Glutamatergic neuron (in vitro differentiated cells): ENCODE measurements around the gene BOC. TPM values are rescaled to one million over a fixed set of nuclear protein-coding genes. Genes with fewer than 3 reads are reported as not detected.
A peak's percentile ranks its signal among the peaks of the same experiment; 100 is the strongest.

Experiments used
- DNase-seq: peaks from one replicate; pipeline ENCODE4 v3.0.0; 2022
- H3K27ac Mint-ChIP-seq: one replicate; pipeline ENCODE4 v1.8.0; 2020; ENCODE audit warnings: mild to moderate bottlenecking, mixed read lengths, inconsistent platforms; ENCODE audit not compliant: unreplicated experiment
- H3K27me3 Mint-ChIP-seq: one replicate; pipeline ENCODE4 v1.8.0; 2020; ENCODE audit warnings: mild to moderate bottlenecking, moderate library complexity, mixed read lengths, inconsistent platforms; ENCODE audit not compliant: unreplicated experiment
- H3K36me3 Mint-ChIP-seq: one replicate; pipeline ENCODE4 v1.8.0; 2020; ENCODE audit warnings: mild to moderate bottlenecking, mixed read lengths, inconsistent platforms; ENCODE audit not compliant: unreplicated experiment
- H3K4me1 Mint-ChIP-seq: one replicate; pipeline ENCODE4 v1.8.0; 2020; ENCODE audit warnings: mild to moderate bottlenecking, low read depth, mixed read lengths, inconsistent platforms; ENCODE audit not compliant: unreplicated experiment
- H3K4me3 Mint-ChIP-seq: one replicate; pipeline ENCODE4 v1.8.0; 2020; ENCODE audit warnings: mild to moderate bottlenecking, mixed read lengths, inconsistent platforms; ENCODE audit not compliant: unreplicated experiment
- H3K9me3 Mint-ChIP-seq: one replicate; pipeline ENCODE4 v1.8.0; 2020; ENCODE audit warnings: mild to moderate bottlenecking, moderate library complexity, mixed read lengths, inconsistent platforms; ENCODE audit not compliant: unreplicated experiment
- CTCF ChIP-seq: fragments of 200-600 bp; sonication (generic); IDR thresholded peaks from one replicate; pipeline ENCODE4 v1.5.0; 2021; ENCODE audit not compliant: partially characterized antibody, unreplicated experiment
- total RNA-seq: library from RNA; stranded (reverse); fragmentation: NEBNext Ultra II Directional; extraction: Animal tissue kit (Norgen Biotek cat#: 25700); gene quantifications from one replicate; pipeline ENCODE4 v1.2.1, GENCODE V29; 2021; ENCODE audit not compliant: unreplicated experiment

Gene BOC
- total RNA-seq, 1 donor from 2014 or later: 32.9 TPM

- Mint-ChIP-seq H3K9me3 (peaks cover 4% of the 10 kb centered on the region), H3K27me3 (peaks cover 5% of the 10 kb centered on the region), H3K36me3 (peaks cover 14% of the 10 kb centered on the region), H3K27ac (no peak overlapping the region), H3K4me3 (no peak overlapping the region), H3K4me1 (peaks cover 13% of the 10 kb centered on the region)
- no peak for TF ChIP-seq CTCF
- DNase-seq: no peak
These were observed 73.2 kb downstream of the BOC start for GRCh38 chr3:113284453-113285050.

GRCh38 chr3:113285226-113285625 is 73.9 kb downstream of the BOC start:
- no peak for TF ChIP-seq CTCF
- Mint-ChIP-seq H3K9me3 (peaks cover 4% of the 10 kb centered on the region), H3K27me3 (peaks cover 5% of the 10 kb centered on the region), H3K36me3 (peaks cover 13% of the 10 kb centered on the region), H3K4me1 (peaks cover 14% of the 10 kb centered on the region), H3K27ac (no peak overlapping the region), H3K4me3 (no peak overlapping the region)
- DNase-seq: no peak

- Mint-ChIP-seq H3K27me3 (peaks cover 1% of the 10 kb centered on the region), H3K4me1 (peaks cover 14% of the 10 kb centered on the region), H3K27ac (no peak overlapping the region), H3K4me3 (no peak overlapping the region), H3K9me3 (peaks cover 4% of the 10 kb centered on the region), H3K36me3 (peaks cover 8% of the 10 kb centered on the region)
- no peak for TF ChIP-seq CTCF
- DNase-seq: no peak
These were observed 74.4 kb downstream of the BOC start for GRCh38 chr3:113285741-113286140.

DNA sequence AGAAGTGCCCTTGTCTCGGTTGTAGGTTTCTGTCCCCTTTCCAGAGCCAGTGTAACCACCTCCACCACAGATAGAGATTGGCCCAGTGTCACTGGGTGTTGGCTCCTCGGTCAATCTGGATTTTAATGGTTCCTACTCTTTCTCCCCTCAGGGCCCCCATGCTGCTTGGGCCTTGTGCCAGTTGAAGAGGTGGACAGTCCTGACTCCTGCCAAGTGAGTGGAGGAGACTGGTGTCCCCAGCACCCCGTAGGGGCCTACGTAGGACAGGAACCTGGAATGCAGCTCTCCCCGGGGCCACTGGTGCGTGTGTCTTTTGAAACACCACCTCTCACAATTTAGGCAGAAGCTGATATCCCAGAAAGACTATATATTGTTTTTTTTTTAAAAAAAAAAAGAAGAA is 75.2 kb downstream of the BOC start:
- Mint-ChIP-seq H3K27me3 (no peaks in the 10 kb centered on the region), H3K4me1 (peaks cover 14% of the 10 kb centered on the region), H3K9me3 (peaks cover 4% of the 10 kb centered on the region), H3K36me3 (peaks cover under 1% of the 10 kb centered on the region), H3K27ac (no peak overlapping the region), H3K4me3 (no peak overlapping the region)
- TF ChIP-seq CTCF: no peak
- no peak for DNase-seq

DNA sequence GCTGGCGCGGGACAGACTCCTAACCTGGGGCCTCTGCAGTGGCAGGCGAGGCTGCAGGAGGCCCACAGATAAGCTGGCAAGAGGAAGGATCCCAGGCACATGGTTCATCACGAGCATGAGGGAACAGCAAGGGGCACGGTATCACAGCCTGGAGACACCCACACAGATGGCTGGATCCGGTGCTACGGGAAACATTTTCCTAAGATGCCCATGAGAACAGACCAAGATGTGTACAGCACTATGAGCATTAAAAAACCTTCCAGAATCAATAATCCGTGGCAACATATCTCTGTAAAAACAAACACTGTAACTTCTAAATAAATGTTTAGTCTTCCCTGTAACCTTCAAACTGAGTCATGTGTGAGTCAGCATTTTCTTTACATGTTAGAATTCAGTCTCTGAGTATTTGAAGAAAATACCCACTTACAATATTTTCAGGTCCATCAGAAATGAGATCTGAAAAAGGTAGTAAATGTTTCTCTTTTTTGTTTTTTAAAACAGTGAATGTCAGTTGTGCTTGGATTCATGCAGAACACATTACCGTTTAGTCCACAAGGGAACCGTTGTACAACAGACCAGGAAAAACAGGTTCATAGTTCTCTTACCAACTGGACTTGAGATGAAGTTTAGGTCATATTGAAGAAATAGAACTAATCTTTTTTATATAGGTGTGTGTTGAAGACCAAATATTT is 75.9 kb downstream of the BOC start:
- H3K9me3 Mint-ChIP-seq: peaks cover 4% of the 10 kb centered on the region
- H3K27ac Mint-ChIP-seq: peak overlapping the region; percentile 25
- DNase-seq: no peak
- peaks cover 14% of the 10 kb centered on the region for H3K4me1 Mint-ChIP-seq
- H3K27me3 Mint-ChIP-seq: no peaks in the 10 kb centered on the region
- TF ChIP-seq CTCF: no peak
- no peaks in the 10 kb centered on the region for H3K36me3 Mint-ChIP-seq
- H3K4me3 Mint-ChIP-seq: no peak overlapping the region
